HS-5 (cell line): ENCODE results near the gene IFNAR1.

Experiments
- DNase-seq: peaks from one replicate; pipeline ENCODE4 v3.0.0-alpha.2; 2012; ENCODE audit warnings: low read depth

The IFNAR1 gene

DNA sequence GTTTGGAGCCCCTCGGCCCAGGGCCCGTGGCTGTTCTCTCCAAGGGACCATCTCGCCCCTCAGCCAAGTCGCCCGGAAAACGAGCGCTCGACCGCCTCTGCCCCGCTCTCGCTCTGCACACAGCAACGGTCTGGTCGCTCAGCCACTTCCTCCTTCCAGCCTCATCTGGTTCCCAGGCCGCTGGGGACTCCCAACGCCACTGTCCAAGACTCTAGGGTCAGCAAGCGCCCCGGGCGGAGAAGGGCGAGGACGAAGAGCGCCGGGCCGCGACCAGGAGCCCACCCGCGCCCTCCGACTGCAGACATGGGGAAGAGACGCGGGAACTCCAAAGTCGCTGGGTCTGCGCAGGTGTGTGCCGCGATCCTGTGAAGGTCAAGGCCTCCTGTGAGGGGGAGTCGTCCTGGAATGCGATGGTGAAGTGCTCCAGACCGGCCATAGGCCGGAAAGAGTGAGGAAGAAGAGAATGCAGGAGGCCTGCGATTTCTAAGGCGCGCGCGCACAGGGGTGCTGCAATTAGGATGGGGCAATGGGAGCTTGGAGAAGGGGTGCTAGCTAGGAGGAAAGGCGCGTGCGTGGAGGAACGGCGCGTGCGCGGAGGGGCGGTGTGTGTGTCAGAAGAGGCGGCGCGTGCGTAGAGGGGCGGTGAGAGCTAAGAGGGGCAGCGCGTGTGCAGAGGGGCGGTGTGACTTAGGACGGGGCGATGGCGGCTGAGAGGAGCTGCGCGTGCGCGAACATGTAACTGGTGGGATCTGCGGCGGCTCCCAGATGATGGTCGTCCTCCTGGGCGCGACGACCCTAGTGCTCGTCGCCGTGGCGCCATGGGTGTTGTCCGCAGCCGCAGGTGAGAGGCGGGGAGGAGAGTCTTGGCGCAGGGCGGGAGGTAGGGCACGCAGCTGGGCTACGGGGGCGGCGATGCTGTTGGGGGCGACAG is at the start of gene IFNAR1:
IFNAR1 (plus strand) TSS at position 680 of the 931 bp plus-strand sequence; CDS start at position 766, 86 bp downstream.
- peak; percentile 79 for DNase-seq

DNA sequence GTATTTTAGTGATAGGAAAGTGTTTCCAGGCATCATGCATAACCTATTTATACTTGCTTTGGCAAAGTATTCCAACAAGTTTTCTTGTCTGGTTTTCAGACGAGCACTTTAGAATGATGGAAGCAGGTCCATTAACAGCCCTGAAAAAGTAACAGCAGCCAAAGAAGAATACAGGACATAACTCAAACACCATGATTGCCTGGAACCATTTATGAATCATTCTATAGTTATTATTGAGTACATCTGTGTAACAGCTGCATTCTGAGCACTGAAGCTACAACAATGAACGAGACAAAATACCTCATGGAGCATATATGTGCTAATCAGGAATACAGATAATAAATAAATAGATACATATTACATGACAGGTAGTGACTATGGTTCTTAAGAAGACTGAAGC is 46.0 kb upstream of the IFNAR1 start:
- DNase-seq = no peak

DNA sequence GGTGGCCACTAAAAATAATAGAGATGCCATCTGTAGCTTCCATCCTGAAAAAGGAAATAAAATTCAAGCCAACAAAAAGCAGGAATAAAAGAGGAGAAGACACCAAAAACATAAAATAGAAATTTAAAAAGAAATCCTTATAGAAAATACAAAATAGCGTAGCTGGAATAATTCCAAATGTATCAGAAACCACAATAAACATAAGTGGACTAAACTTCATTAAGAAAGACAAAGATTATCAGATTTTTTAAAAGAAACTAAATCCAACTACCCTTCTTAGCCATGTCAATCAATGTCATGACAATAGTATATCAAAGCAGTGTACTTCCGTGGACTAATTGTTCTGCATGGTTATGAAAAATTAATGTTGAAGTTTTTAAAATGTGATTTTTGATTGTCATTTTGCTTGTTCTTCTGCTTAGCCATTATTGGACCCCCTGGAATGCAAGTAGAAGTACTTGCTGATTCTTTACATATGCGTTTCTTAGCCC is 45.4 kb upstream of the IFNAR1 start:
- no peak for DNase-seq

DNA sequence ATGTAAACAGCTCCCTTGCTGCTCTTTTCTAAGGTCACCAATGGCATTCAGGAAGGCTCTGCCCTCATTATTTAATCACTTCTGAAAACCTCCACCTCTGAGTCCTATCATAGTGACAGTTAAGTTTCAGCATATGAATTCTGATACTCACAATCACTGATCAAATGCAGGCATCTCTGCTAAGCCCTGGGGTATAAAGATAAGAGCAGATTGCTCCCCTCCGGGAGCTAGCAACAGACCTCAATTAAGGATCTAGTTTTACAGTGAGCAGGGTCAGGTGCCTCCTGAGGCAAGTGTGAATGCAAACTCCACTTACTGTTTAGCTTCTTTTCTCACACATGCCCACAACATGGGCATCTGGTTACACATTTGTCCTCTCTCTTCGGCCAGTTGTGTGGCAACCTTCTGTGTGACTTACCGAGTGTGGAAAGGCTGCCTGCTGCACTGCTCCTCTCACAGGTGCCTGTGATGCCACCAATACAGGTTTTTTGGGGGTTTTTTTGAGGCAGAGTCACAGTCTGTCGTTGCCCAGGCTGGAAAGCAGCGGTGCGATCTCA is 43.6 kb upstream of the IFNAR1 start:
- DNase-seq = no peak

DNA sequence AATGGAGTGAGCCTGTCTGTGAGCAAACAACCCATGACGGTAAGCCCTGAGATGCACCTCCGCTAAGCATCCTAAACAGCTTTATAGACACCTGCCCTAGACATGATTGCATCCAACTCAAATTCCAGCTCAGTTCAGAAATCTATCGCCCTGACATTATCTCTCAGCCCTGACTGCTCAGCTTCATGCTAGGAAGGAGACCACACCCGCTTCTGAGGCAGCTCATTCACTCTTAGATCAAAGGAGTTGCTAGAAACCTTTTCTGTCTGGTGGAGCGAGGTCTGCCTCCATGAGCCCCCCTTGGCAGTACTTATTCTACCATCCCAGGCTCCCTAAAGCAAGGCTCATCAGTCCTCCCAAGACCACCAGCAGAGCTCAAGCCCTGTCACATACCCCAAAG is 41.6 kb upstream of the IFNAR1 start:
- DNase-seq = no peak

DNA sequence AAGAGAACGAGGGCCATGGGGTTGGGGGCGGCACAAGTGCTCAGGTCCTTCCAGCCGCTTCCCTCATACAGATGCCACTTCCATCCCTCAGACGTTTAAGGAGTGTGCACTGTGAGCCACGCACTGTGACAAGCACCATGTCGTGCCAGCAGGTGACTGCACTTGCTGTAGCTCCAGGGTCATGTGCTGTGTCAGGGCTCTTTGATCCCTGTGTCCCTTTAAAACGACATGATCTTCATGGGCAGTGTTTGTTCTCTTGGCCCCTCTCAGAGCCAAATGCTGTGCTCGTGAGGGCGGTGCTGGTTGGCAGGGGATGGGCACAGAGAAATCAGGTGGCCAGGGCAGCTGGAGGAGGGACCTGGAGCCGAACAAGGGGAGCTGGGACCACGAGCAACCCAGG is 38.7 kb upstream of the IFNAR1 start:
- no peak for DNase-seq

DNA sequence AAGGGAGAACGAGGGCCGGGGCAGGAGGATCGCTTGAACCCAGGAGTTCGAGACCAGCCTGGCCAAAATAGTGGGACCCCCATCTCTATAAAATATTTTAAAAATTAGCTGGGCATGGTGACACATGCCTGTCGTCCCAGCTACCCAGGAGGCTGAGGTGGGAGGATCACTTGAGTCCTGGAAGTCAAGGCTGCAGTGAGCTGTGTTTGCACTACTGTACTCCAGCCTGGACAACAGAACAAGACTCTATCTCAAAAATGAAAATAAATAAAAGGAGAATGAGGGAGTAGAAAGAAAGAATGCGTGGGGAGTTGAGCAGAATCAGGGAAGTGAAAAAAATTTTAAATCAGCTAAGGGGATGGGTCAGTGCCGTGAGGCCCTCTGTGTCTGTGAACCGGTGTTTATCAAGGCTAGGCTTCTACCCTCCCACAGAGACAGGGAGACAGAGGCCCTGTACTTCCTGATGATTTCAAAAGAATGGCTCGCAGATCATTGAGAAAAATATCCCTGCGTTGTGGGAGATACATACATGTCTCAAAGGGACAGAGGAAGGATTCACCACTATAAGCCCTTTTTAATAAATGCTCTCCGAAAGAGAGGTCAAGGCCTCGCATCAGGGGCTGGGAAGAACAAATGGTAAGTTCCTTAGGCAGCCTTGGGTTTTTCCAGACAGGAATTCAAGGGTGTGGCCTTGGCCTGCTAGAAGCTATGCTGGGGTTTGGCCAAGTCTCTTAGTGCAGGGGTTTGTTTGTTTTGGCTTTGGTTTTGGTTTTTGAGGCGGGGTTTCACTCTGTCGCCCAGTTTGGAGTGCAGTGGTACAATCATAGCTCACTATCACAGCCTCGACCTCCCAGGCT is 37.9 kb upstream of the IFNAR1 start:
- no peak for DNase-seq

DNA sequence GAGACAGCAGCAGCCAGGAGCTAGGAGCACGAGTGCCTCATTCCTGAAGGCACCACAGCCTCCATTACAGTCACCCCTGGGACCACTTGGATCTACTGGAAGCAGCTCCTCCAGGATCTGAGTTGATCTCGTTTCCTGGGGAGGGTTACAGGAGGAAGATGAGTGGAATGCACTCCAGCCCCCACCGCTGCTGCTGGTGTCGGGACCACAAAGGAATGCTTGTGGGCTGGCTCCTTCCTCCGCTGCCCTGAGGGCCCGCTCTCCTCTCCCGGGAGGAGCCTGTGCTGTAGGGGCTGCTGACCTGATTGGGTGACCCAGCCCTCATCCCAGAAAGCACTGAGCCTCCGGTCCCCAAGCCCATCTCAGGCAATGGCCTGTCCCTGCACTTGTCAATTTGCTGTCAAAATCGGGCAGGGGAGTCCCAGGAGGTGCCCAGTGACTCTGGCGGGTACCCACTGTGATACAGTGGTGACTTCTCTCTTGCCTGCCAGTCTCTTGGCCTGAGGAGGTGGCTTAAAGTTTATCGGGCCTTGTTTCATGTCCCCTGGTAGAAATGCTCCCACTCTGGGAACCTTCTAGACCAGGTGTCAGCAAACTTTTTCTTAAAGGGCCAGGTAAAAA is 35.5 kb upstream of the IFNAR1 start:
- no peak for DNase-seq

DNA sequence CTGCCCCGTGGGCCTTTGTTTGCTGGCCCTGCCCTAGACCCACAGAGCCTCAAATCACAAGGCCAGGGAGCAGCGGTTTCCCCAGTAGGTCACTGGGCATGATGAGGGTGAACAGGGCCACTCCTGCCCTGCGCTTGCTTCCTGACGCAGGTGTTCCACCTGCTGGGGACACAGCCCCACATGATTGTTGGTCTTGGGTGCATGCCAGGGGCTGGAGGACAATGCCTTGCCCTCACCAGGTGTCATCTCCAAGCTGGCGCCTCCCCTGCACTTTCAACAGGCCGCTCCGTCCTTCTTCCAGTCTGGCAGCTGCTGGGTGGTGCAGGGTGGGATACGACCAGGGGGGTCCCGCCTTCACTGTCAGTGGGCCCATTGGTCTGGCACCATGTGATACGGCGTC is 34.3 kb upstream of the IFNAR1 start:
- DNase-seq = no peak

DNA sequence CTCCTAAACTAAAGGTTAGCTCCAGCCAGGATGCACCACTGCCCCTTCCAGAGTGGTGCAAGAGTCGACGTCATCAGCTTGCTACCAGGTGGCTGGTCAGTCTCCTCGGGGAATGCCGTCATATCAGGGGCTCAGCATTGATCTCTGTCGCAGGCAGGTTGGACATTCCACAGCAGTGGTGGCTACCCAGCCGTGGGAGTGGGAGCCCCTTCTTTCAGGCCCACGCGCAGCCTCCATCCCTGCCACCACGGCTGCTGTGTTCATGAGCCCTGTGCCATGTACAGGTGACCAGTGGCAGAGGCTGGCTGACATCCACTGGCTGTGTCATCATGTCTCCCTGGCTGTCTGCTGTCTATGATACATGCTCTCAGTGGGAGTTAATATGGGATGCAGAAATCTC is 33.1 kb upstream of the IFNAR1 start:
- no peak for DNase-seq

DNA sequence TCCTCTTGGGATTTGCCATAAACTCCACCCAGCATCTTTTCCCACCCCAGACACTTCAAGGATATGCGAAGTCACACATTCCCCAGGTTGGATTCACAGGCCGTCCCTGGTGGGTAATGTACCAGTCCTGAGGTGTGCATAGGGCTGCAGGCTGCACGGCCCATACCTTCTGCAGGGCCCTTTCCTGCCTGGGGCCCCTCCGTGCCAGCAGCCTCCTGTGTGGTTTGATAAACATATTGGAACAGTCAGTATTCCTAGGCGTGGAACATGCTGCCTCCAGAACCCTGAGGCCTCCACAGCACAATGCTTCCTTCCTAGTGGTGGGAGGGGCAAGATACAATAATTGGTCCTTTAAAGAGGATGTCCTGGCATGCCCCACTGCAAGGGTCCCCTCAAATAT is 32.0 kb upstream of the IFNAR1 start:
- DNase-seq = no peak

DNA sequence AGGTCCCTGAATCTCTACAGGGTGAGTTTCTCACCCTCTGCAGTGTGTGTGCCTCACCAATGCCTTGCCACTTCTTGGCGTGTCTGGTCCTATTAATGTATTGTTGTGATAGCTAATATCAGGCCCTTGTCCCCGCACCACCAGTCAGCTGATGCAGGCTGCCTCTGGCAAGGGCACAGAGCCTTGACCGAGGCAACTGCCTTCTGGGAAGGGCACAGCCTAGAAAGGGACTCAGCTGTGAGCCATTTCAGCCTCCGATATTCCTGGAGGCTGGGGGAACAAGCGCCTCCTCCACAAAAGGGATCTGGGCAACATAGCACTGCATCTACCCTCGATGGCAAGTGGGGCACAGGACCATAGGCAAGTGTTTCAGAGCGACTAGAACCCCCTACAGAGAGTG is 31.6 kb upstream of the IFNAR1 start:
- no peak for DNase-seq

DNA sequence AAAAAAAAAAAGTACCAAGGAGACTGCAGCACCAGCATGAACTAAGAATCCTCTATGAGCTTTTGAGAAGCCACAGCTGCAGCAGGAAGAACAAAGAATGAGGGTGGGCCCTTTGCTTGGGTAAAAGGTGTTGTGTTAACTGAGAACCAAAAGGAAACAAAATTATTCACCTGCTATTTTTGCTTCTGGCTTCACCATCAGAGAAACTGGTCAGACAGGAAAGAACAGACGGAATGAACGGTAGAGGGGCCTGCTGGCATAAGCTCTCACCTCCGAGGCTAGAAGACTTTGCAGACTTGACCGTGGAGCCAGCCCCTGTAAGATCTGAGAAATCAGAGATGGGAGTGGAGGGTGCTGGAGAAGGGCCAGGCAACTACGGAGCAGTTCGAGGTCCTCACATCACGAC is 31.0 kb upstream of the IFNAR1 start:
- DNase-seq = no peak

DNA sequence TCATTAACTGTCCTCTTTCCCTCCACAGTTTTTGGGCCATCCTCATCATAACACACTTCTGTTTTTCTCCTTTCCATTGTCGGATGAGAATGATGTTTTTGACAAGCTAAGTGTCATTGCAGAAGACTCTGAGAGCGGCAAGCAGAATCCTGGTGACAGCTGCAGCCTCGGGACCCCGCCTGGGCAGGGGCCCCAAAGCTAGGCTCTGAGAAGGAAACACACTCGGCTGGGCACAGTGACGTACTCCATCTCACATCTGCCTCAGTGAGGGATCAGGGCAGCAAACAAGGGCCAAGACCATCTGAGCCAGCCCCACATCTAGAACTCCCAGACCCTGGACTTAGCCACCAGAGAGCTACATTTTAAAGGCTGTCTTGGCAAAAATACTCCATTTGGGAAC is 28.6 kb upstream of the IFNAR1 start:
- DNase-seq = no peak

DNA sequence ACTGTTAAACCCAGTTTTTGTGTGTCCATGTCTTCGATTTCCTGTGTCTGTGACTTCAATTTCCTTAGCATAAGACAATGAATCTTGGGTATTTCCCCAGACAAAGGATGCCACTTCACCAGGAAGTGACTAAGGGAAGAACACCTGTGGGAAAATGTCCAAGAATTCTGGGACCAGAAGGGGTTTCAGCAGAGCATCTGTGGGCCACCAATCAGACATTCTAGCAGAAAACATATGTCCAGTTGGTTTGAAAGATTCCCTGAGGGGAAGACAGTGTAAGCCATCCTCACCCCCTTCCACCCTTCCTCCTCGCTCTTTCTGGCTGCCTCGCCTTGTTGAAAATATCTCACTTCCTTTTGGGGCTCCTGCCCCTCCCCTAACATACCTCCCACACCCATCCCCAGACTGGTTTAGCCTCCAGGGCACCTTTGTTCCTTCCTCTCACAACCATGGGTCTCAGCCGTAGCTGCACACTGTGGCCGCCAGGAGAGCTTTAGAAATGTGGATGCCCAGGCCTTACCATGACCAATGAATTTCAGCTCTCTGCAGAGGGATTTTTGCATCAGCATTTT is 25.5 kb upstream of the IFNAR1 start:
- DNase-seq = no peak

DNA sequence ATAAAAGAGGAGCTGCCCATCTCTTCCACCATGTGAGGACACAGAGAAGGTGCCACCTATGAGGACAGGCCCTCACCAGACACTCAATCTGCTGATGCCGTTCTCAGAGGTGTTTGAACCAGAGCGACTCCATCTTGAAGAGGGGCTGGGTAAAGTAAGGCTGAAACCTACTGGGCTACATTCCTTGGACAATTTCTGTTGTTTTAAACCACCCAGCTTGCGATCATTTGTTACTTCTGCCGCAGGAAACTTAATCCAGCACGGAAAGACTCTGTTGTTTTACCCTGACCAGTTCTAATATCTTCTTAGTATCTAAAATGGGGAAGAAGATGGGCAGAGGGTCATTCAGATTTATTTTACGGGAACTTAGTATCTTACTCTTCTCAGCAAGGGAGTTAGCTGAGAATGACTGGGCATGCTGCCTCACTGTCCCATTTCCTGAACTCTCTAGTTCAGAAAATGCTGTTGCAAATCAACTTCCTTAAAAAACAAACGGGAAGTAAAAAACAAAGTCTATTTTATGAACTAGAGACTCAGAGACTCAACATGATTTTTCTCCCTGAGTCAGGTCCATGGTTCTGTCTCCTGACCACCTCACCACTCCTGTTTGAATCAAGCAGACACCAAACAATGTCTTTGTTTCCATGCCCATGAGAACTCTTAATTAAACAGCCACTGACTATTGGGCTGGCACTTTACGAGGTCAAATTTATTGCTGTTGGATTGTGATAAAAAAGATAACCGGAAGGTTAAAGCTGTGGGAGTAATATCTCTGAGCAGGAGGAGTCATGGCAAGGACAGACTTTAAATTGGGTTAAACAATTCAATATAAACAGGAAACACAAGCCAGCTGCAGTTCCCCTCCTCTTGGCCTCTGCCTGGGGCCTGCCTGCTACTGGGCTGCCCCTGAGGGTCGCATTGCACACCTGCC is 23.8 kb upstream of the IFNAR1 start:
- no peak for DNase-seq

DNA sequence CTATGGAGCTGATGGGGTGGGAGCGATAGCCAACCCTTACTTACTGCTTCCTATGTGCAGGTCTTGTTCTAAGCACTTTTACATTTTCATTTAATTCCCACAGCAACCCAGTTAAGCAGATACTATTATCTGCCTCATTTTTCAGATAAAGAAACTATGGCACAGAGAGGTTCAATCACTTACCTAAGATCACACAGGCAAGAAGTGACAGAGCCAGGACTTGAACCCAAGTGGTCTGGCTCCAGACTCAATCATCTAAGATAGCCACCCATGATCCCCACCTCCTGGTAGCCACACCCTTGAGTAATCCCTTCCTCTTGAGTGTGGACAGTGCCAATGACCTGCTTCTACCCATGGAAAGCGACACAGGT is 23.2 kb upstream of the IFNAR1 start:
- no peak for DNase-seq

DNA sequence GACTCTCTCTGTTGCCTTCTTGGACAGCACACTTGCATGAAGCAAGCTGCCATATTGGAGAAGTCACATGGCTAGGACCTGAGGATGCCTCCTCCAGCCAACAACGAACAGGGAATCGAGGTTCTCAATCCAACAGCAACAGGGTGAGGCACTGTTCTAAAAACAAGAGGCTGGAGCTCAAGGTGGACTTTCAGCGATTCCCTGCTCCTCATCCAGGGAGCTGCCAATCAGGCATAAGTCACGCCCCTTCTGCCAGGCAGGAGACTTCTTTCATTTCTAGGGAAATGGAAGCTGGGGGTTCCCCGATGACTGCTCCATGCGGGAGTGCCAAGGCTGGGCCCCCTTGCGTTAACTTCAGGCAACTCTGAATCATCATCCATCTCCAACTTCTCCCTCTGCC is 22.7 kb upstream of the IFNAR1 start:
- no peak for DNase-seq

DNA sequence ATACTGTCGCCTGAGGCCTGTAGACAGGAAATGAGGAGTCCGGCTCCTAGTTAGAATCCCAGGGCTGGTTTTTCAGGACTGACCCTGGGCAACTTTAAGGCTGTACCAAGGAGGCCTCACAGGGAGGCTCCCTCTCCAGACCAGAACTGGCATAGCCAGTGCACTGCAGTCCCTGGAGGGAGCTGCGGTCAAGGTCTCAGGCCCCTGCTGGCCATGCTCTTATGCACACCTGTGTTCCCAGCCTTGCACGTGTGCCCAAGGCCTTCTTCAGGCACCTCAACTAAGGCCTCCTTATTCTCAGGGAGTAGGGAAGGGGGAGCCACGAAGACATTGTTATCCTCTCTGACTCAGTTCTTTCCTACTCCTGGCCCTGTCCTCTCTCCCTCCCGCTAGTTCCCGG is 22.0 kb upstream of the IFNAR1 start:
- no peak for DNase-seq

DNA sequence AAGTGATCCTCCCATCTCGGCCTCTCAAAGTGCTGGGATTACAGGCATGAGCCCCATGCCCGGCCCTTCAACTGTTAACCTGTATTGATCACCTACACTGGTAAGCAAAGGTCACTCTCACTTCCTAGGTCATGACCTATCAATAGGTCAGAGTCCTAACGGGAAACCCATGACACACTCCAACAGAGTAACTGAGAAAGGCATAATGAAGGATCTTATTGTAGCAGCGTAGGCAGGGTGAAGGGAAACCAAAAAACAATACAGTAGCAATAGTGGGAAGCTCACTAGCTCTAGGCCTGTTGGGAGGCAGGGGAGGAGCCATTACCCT is 19.5 kb upstream of the IFNAR1 start:
- no peak for DNase-seq

DNA sequence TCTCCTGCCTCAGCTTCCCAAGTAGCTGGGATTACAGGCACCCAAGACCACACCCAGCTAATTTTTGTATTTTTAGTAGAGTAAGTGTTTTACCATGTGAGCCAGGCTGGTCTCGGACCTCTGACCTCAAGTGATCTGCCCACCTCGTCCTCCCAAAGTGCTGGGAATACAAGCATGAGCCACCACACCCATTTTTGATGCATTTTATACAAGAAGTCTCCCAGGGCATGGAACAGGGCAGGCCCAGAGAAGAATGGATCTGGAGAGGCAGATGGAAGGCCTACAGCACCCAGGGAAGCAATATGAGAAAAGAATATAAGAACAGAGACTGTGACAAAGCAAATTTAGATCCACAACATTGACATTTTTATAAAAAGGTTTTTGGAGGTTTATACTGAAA is 18.8 kb upstream of the IFNAR1 start:
- DNase-seq = no peak
